ENCODE data around the gene USH2A. TPM values are rescaled to one million over a fixed set of nuclear protein-coding genes. Genes with fewer than 3 reads are reported as not detected.

Gene USH2A
- total and polyA plus RNA-seq, 2 experiments from 2014 or later: 0.24 TPM; not detected in 1

DNA sequence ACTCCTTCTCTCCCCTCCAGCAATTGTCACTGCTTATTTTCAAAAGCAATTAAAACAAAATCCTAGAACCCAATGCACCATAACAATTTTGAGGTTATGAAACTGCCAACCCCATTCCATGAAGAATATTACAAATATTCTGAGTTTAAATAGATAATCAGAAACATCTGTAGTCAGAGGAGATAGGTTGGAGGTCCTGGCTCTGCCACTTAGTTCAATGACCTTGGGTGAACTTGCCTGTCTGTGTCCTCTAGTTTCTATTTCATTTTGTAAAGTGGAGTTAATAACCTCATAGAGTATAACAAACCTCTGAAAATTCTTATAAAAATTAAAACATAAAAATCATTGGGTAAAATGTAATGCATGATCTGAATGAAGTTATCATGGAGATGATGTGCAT is 691.5 kb downstream of the USH2A start:
- TF ChIP-seq, protein P1, sequence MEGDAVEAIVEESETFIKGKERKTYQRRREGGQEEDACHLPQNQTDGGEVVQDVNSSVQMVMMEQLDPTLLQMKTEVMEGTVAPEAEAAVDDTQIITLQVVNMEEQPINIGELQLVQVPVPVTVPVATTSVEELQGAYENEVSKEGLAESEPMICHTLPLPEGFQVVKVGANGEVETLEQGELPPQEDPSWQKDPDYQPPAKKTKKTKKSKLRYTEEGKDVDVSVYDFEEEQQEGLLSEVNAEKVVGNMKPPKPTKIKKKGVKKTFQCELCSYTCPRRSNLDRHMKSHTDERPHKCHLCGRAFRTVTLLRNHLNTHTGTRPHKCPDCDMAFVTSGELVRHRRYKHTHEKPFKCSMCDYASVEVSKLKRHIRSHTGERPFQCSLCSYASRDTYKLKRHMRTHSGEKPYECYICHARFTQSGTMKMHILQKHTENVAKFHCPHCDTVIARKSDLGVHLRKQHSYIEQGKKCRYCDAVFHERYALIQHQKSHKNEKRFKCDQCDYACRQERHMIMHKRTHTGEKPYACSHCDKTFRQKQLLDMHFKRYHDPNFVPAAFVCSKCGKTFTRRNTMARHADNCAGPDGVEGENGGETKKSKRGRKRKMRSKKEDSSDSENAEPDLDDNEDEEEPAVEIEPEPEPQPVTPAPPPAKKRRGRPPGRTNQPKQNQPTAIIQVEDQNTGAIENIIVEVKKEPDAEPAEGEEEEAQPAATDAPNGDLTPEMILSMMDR (IDR thresholded peaks at IDR 0.05; ENCODE audit: low read depth, low read length): no peak
- no peaks in the 10 kb centered on the region for H3K27me3 ChIP-seq
- DNase-seq (ENCODE audit: low read depth in 1 of 2, low spot score in 1 of 2): no peak

DNA sequence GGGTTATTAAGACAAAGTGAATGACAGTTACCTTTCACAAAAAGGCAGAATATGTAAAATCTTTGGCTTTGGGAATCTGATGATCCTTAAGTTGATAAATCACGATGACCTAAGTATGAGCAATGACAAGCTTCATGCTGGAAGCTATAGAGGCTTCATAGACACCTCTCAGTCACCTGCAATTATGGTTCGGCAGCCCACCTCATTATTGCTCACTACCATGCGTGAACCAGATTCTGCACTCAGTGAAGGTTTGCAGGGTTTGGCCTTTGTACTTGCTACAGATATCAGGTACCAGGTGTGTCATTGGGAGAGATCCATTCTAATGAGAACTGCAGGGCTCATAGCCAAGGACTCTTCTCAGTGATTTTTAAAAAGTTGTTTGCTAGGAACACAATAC is 692.6 kb downstream of the USH2A start:
- Histone ChIP-seq H3K4me3 (no peak overlapping the region), H3K27me3 (no peaks in the 10 kb centered on the region), H3K36me3 (no peaks in the 10 kb centered on the region), H3K9me3 (ENCODE audit: low read depth) (no peaks in the 10 kb centered on the region), H3K4me1 (ENCODE audit: low read depth) (no peaks in the 10 kb centered on the region), H3K27ac (no peak overlapping the region)
- TF ChIP-seq, protein P1 (IDR thresholded peaks at IDR 0.05; ENCODE audit: low read depth, low read length): no peak
- DNase-seq (ENCODE audit: low read depth in 1 of 2, low spot score in 1 of 2): no peak

More for the DNA sequence above, 691.5 kb downstream of the USH2A start:
- no peaks in the 10 kb centered on the region for H3K36me3 ChIP-seq
- H3K9me3 ChIP-seq (ENCODE audit: low read depth): no peaks in the 10 kb centered on the region
- no peaks in the 10 kb centered on the region for H3K4me1 ChIP-seq (ENCODE audit: low read depth)
- no peak overlapping the region for H3K27ac ChIP-seq
- no peak overlapping the region for H3K4me3 ChIP-seq

DNA sequence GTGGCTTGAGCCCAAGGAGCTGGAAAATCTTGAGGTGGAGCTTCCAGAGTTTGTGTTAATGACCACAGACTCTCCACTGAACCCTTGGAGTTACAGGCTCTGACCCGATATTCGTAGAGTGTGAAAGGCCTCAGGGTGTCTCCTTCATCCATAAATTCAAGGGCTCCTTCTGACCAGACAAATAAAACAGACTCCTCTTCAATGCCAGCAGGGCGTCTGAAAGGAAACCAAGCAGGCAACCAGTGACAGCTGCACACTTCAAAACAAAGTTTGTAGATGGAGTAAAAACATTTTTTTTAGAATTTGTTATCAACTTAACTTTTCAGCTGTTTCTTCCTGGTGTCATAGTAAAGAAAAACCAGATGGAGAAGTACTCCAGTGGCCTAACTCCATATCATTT is 695.1 kb downstream of the USH2A start:
- no peak overlapping the region for H3K27ac ChIP-seq
- DNase-seq (ENCODE audit: low read depth in 1 of 2, low spot score in 1 of 2): no peak
- TF ChIP-seq, protein P1 (IDR thresholded peaks at IDR 0.05; ENCODE audit: low read depth, low read length): no peak
- H3K4me3 ChIP-seq: no peak overlapping the region
- H3K9me3 ChIP-seq (ENCODE audit: low read depth): no peaks in the 10 kb centered on the region
- no peaks in the 10 kb centered on the region for H3K27me3 ChIP-seq
- H3K36me3 ChIP-seq: no peaks in the 10 kb centered on the region
- H3K4me1 ChIP-seq (ENCODE audit: low read depth): no peaks in the 10 kb centered on the region

DNA sequence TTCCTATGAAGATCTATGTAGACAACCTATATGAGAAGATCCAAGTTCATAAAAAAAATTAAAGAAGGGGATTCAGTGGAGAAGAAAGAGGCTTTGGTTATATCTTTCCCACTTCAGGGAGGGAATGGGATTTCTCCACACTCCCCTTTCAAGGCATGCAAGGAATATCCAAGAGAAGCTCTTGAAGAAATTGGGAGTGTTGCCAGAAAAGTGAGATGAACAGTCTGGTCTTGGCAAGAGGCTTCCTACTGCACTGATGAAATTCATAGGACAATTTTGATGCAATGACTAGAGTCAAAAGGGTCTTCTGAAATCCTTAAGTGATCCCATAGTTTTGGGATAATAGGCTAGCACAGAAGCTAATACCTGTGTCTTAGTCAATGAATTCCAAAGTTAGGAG is 703.1 kb downstream of the USH2A start:
- TF ChIP-seq, protein P1 (IDR thresholded peaks at IDR 0.05; ENCODE audit: low read depth, low read length): no peak
- no peaks in the 10 kb centered on the region for H3K27me3 ChIP-seq

DNA sequence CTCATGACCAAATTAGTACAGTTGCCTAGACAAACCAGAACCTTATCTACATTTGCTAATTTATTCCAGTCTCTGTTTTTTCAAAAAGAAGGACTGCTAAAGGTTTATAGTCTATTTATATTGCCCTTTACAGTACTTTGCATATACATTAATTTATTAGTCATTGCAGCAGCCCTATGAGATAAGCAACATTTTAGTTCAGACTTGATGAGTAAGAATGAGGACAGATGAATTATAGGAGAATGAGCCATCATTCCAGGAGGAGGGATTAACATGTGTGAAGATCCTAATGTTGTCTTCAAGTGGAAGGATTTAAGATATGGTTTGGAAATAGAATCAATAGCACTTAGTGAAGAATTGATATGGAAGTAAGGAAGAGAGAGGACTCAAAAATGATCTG is 703.7 kb downstream of the USH2A start:
- DNase-seq (ENCODE audit: low read depth in 1 of 2, low spot score in 1 of 2): no peak
- H3K9me3 ChIP-seq (ENCODE audit: low read depth): no peaks in the 10 kb centered on the region
- peaks cover 4% of the 10 kb centered on the region for H3K4me1 ChIP-seq (ENCODE audit: low read depth)
- TF ChIP-seq, protein P1 (IDR thresholded peaks at IDR 0.05; ENCODE audit: low read depth, low read length): no peak
- H3K36me3 ChIP-seq: no peaks in the 10 kb centered on the region
- H3K27ac ChIP-seq: no peak overlapping the region
- H3K4me3 ChIP-seq: no peak overlapping the region
- no peaks in the 10 kb centered on the region for H3K27me3 ChIP-seq

More for the DNA sequence above, 703.1 kb downstream of the USH2A start:
- Histone ChIP-seq H3K4me1 (ENCODE audit: low read depth) (peaks cover 4% of the 10 kb centered on the region), H3K27ac (no peak overlapping the region), H3K4me3 (no peak overlapping the region), H3K9me3 (ENCODE audit: low read depth) (no peaks in the 10 kb centered on the region), H3K36me3 (no peaks in the 10 kb centered on the region)
- DNase-seq (ENCODE audit: low read depth in 1 of 2, low spot score in 1 of 2): peak in 1 of 2 donors; percentile 32
